Measurements from ENCODE around the gene NAA16.
A peak's percentile ranks its signal among the peaks of the same experiment; 100 is the strongest.
"Not testable (repeated sequence)": the region's sequence is repeated elsewhere in the genome, so short reads cannot be mapped to it uniquely, and the experiment has no call there.

The NAA16 gene

DNA sequence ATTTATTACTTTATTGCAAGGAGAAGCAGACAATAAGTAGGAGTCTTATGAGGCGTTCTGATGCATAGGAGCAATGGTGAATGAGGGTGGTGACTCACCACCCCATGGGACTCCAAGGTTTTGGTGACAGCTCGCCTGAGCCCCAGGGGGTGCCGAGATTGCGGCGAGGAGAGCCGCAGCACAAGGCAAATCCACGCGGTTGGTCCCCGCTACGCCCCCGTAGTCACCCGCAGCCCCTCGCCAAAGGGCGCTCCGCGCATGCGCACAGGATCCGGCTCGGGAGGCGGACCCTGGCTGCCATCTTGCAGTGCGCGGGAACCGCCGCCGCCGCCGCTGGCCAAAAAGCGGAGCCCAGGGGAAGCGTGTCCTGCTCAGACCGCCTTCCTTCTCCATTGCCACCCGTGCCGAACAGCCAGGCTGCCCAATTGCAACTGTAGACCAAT lies at the start of gene NAA16:
TSS of gene NAA16 (plus strand) at position 305 of the 443 bp plus-strand sequence. CDS start 262 bp downstream, outside the sequence.
- DNase-seq = peak; percentile 90

DNA sequence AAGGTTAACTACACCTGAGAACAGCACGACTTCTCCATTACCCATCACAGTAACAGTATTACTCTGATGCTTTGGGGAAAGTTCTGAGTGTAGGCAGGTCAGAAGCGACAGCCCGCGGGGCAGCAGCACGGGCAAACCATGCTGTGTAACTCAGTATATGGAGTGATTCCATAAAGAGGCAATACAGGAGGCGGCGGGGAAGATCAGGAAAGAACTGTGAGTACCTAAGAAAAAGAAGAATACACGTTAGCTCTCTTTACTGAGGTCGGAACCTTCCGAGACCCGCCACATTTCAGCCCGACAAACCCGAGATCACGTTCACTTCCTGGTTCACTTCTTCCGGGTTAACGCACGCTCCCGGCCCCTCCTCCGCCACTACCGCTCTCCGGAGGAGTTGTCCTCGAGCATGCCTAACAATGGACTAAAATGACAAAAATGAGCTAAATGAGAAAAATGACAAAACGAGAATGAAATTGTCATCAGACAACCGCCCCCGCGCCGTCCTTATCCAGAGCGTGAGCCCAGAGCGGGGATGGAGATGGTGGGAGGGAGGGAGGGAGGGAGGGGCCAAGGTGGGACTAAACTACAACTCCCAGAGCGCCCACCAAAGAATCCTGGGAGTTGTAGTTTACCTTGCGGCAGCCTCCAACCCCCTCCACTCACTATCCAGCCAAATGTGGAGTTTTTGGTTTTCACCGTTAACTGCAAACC lies 47.7 kb upstream of the NAA16 start, which contains the start of gene MTRF1:
TSS of gene MTRF1 (minus strand) at position 316 of the 711 bp plus-strand sequence. CDS start 2,669 bp downstream, outside the sequence.
- peak; percentile 82 for DNase-seq

DNA sequence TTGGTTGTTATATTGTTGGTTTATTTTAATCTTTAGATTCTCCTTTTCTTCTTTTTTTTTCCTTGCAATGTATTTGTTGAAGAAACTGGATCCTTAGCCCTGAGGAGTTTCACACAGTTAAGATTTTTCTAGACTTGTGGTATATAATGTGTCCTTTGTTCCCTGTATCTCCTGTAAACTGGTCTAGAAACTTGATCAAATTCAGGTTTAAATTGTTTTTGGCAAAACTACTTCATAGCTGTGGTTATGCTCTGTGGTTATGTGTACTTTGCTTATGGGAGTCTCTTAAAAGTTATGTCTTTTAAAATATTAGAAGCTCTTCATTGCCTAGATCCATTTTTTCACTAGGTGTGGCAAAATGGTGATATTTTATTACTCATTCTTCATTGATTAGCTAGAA lies 44.0 kb upstream of the NAA16 start:
- no peak for DNase-seq

DNA sequence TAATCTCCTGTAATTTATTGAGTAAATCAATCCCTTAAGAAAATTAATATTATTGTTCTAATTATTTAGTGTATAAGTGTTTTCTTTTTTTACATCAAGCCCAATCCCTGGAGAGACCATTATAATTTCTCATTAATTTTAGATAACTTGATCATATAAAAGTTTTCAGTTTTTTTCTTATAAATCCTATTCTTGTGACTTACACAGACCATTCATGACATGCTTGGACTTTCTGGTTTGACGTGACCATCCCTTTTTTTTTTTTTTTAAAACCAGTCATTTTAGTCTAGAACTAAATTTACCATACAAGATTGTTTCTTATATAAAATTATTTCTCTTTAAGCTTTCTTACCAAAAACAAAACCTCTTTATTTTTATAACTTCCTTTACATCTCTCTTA lies 42.3 kb upstream of the NAA16 start:
- DNase-seq = peak; percentile 6

DNA sequence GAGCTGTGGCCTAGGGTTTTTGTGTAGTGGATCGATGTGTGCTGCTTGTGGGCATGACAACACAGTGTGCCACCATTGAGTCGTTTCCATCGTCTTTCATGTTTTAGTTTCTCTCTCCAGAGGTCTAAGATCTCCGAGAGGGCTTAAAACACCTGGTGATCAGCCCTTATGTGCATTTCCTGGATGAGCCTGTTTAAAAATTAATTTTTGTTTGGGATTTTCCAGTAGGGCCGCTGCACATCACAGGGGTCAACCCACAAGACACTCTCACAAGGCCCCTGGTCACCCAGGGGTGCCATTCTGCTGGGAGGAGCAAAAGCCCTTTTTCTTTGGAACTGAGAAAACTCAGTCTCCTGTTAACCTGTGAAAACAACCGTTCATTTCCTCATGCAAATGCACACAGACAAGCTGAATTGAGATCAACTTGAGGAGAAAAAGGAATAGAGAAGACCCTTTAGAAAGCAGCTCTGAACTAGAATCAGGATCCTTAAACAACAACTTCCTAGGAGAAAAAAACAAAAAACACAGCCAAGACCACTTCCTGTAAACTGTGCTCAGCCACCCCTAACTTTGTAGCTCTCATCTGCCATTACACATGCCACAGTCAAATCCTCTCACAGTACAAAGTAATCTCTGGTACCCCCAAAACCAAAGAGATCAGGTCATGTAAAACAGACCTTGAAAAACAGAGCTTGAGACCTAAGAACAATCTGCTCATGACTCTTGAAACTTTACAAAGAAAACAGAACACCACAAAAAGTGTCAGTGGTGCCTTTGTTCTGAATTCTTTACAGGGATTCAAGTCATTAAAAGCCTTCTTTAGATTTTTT lies 39.4 kb upstream of the NAA16 start:
- DNase-seq = no peak

DNA sequence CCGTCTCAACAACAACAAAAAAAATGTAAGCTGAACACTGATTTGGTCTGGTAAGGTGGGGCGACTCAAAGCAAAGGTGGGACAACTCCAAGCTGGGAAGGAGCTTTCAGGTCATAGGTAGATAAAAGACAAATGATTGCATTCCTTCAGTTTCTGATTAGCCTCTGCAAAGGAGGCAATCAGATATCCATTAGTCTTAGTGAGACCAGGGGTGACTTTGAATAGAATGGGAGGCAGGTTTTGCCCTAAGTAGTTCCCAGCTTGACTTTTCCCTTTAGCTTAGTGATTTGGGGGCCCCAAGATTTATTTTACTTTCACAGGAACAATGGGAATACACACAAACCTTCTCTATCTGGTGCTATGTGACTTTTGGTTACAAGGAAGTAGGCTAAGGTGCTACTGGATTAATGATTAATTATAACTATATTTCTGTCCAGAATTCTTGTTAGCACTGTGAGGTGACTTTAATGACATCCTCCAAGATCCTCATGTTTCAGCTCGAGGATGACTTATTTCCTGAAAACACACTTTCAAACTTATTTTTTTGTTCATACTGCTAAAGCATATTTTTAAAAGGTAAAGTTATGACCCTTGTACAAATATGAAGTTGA lies 37.1 kb upstream of the NAA16 start:
- DNase-seq = no peak

DNA sequence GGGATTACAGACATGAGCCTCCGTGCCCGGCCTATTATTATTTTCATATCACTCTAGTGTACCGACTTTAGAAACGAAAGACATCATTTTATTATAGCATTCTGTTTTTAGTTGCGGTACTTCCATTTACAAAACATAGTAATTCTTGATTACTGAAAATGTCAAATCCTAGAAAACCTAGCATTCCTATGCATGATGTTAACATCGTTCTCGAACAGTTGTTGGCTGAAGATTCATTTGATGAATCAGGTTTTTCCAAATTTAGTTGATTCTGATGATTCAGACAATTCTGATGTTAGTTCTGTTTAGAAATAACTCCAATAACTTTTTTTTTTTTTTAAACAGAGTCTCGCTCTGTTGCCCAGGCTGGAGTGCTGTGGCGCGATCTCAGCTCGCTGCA lies 36.2 kb upstream of the NAA16 start:
- no peak for DNase-seq

DNA sequence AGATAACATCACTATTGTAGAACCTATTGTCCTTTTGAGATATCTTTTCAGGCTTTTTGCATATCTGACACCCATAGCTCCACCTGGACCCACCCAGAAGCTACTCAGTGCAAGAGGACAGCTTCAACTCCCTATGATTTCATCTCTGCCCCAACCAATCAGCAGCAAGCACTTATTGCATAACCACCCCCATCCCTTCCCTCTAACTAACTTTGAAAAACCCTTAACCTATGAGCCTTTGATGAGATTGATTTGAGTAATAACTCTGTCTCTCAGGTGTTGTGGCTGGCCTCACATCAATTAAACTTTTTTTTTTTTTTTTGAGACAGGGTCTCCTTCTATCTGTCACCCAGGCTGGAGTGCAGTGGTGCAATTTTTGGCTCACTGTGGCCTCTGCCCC lies 34.2 kb upstream of the NAA16 start:
- no peak for DNase-seq

DNA sequence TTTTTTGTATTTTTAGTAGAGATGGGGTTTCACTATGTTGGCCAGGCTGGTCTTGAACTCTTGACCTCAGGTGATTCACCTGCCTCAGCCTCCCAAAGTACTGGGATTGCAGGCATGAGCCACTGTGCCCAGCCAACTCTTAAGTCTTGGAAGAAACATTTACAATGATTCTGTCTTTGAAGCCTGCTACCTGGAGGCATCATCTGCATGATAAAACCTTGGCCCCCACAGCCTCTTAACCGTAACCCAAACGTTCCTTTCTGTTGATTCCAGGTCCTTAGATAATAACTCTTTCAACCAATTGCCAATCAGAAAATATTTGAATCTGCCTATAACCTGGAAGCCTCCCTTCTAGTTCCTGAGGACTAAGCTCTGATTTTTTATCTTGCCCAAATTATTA lies 31.9 kb upstream of the NAA16 start:
- not testable (repeated sequence) for DNase-seq

DNA sequence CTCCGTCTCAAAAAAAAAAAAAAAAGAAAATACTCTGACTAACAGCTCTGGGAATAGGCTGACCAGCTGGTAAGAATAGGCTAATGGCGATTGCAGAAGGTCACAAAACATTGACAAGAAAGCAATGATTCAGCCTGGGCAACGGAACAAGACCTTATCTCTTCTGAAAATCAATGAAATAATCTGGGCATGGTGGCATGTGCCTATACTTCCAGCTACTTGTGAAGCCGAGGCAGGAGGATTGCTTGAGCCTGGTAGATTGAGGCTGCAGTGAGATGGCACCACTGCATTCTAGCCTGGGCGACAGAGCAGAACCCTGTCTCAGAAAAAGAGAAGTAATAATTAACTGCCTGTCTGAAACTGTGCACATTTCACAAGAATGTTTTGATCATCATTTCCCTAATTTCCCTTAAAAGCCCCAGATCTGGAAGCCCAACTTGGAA lies 28.9 kb upstream of the NAA16 start:
- DNase-seq = no peak

DNA sequence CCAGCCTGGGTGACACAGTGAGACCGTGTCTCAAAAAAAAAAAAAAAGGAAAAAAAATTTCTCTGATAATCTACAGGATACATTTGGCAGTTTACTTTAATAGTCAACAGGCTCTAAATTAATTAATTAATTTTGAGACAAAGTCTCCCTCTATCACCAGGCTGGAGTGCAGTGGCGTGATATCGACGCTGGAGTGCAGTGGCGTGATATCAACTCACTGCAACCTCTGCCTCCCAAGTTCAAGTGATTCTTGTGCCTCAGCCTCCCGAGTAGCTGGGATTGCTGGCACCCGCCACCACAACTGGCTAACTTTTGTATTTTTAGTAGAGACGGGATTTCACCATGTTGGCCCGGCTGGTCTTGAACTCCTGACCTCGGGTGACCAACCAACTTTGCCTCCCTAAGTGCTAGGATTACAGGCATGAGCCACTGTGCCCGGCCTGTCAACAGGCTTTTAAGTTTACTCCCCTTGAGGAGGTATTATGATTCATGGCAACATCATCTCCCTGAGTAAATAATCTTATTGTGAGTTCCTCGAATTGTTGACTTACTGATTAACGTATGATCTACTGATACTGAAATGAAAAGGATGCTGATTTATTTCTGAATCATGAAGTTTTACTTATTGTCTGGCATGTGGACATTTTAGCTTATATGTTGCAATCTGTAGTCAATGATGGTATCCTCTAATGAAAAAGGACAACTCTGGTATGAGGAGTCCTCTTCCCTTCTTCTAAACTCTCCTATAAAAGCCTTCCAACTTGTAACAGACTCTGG lies 26.4 kb upstream of the NAA16 start:
- DNase-seq = no peak

DNA sequence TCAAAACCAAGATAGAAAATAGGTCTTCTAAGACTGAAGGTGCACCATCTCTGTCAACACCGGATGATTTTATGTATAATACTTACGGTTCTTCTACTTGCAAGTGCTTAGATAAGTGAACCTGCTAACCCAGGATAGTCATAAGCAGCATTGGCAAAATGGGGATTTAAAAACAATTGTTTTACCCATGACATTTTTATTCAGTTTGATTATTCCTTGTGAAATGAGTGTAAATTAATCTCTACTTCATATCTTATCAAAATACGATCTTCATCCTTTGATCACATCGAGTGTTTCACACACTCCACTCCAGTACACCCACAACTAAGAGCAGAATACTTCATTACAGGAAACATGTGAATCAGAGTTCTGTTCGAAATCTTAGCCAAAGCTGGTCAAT lies 24.7 kb upstream of the NAA16 start:
- no peak for DNase-seq

DNA sequence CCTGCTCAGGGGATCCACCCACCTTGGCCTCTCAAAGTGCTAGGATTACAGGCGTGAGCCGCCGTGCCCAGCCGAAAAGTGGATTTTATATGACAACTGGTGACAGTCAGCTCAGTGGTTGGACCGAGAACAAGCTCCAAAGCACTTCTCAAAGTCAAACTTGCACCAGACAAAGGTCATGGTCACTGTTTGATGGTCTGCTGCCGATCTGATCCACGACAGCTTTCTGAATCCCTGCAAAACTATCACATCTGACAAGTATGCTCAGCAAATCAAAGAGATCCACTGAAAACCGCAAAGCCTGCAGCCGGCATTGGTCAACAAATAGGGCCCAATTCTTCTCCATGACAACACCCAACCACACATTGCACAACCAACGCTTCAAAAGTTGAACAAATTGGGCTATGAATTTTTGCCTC lies 21.6 kb upstream of the NAA16 start:
- no peak for DNase-seq

DNA sequence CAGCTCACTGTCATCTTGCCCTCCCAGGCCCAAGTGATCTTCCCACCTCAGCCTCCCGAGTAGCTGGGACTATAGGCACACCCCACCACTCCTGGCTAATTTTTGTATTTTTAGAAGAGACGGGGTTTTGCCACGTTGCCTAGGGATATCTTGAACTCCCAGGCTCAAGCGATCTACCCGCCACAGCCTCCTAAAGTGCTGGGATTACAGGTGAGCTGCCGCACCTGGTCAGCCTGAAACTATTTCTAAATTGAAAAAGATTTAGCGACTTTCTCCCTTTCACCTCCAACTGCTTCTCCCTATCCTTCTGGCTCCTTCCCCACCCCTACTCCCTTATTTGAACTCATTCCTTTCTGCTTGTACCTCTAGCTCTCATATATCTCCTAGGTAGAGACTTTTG lies 19.8 kb upstream of the NAA16 start:
- DNase-seq = no peak

DNA sequence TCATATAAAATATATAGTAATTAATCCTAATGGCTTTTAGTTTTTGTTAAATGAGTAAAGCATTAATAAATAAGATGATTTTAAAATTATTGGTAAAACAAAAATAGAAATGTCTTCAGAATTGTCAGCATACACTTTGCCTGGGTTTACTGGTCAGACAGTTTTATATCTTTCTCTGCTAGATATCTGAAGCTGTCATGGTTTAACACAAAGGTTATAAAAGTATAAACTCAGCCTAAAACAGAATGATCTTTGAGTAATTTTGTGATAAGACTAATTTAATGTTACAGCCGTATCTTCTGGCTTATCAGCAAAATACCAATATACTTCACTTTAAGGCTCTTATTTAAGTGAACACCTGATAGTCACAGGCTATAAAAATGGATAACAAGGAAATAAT lies 17.8 kb upstream of the NAA16 start:
- DNase-seq = no peak

DNA sequence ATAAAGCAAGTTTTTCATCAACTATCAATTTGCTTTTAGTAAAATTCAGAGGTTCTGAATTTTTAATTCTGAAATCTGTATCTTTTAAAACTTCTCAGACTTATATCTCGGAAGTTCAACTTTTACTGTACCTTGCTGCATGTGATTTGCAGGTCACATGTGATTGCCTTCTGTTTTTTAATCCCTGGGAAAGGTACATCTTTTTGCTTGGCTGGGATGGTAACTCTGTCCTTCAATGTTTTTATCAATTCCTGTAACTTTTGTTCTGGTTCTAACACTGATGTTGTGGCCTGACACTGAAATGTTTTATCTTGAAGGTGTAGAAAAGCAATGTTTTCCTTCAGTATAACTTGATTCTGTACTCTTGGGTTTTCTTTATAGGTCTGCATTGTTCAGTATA lies 16.2 kb upstream of the NAA16 start:
- DNase-seq = no peak

DNA sequence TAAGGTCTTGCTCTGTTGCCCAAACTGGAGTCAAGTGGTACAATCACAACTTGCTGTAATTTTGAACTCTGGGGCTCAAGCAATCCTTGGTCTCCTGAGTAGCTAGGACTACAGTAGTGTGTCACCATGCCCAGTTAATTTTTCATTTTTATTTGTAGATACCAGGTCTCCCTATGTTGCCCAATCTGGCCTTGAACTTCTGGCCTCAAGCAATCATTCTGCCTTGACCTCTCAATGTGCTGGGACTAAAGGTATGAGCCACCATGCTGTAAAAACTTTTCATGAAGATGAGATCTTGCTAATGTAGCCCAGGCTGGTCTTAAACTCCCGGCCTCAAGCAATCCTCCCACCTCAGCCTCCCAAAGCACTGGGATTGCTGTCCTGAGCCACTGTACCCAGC lies 15.1 kb upstream of the NAA16 start:
- no peak for DNase-seq

DNA sequence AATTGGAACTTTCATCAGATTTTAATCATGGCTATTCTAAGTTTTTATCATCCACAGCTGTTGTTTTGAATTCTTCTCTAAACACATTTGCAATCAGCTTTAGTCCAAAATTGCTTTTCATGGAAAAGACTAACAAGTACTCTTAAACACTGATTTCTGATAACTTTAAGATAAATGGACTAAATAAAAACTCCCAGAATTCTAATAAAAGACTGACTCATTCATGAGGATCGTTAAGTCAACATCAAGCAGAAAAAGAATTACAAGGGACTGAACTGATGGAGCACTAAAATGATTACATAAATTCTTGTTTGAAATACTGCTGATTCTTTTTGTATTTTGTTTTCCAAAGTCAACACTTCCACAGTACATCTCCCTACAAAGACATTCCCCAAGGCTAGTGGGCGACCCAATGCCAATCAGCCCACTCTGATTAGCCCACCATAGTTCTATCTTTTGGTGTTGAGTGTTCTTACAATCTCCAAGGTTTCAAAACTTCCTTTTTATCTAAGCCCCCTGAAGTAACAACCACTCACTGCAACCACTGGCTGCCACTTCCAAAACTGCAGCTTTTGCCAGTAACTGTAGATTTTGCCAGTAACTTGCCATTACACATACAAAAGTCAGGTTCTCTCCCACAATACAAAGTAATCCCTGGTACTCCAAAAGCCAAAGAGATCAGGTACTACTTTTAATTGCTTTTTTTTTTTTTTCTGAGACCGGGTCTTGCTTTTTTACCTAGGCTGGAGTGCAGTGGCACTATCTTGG lies 14.0 kb upstream of the NAA16 start:
- DNase-seq = no peak

DNA sequence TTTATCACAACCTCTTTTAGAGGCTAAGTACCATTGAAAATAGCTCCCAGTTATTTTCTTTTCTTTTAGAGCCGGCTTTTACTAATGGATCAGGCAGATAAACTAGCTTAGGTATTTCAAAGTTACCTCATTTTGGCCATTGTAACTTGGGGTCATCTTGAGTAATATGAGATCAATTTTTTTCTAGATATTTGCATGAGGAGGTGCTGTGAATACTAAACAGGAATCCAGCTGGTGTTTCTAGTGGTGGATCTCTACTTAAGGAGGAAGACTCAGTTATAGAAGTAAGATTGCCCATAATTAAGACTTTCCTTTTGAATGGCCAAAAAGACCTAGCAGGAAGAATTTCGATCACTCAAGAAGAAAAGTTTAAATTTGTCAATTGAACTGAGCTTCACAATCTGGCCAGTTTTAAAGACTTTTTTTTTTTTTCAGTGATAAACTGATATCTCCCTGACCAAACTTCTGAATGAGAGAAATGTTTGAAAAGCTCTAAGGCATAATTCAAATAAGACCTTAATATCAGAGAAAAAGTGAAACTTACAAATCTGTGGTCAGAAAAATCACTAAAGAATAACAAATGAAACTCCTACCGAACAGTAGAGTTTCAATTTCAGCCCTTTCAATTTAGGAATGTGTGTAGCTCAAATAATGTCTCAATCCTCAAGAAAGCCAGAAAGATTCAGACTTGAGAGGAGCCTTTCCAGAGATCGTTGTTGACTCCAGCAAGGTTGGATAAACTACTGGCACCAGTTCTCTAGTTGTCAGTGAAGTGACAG lies 11.6 kb upstream of the NAA16 start:
- DNase-seq = no peak

DNA sequence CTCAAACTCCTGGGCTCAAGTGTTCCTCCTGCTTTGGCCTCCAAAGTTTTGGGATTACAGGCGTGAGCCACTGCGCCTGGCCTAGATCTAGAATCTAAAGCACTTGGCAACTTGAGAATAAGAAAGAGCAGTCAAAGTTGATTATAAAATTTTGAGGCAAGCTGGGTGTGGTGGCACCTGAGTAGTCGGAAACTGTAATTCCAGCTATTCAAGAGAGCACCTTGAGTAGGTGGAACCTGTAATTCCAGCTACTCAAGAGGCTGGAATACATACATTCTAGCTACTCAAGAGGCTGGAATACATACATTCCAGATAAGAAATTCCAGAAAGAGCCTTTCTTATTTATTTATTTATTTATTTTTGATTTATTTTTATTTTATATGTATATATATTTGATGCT lies 8.3 kb upstream of the NAA16 start:
- no peak for DNase-seq

DNA sequence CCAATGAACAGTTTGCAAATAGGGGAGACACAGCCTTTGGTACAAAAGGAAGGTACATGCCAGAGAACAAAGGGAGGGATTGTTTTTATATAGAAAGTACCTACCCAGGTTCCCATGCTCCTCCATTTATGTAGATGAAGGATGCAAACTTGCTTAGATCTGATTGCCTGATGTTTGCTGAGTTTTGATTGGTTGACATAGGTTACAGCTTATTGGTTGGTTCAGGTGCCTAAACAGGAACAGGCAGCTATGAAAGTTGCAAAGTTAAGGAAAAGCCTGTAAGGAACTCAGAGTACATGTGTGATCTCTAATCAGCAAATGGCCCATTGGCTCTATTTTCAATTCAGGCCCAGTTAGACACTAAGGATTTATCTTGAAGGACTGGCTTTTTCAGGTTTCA lies 6.5 kb upstream of the NAA16 start:
- DNase-seq = no peak

Measured in NCI-H69 (cell line).